Colonic mucosa (tissue), 4 donors: ENCODE results near the gene C8G. TPM values are rescaled to one million over a fixed set of nuclear protein-coding genes. Genes with fewer than 3 reads are reported as not detected.

Experiments
- DNase-seq: peaks from one replicate; pipeline ENCODE4 v3.0.0-alpha.2; 2020
- H3K27ac ChIP-seq: fragments of 200-600 bp; one replicate; pipeline ENCODE4 v1.8.0; 2021
- H3K27me3 ChIP-seq: fragments of 200-600 bp; one replicate; pipeline ENCODE4 v1.8.0; 2021
- H3K36me3 ChIP-seq: fragments of 200-600 bp; one replicate; pipeline ENCODE4 v1.8.0; 2021
- H3K4me1 ChIP-seq: fragments of 200-600 bp; one replicate; pipeline ENCODE4 v1.8.0; 2021; ENCODE audit warnings: mild to moderate bottlenecking
- H3K4me3 ChIP-seq: fragments of 200-600 bp; one replicate; pipeline ENCODE4 v1.8.0; 2021
- H3K9ac ChIP-seq, 2 donors: one replicate each; pipeline ENCODE4 v1.7.0; 2013; ENCODE audit warnings: control low read depth in 2 of 2, low read depth in 2 of 2, low read length in 2 of 2
- H3K9me3 ChIP-seq: fragments of 200-600 bp; one replicate; pipeline ENCODE4 v1.8.0; 2021
- intact Hi-C: fragments of 100-400 bp; cut with DNase I; formaldehyde crosslinking; loops from one replicate; pipeline ENCODE4 v1.14.1; 2022
- total RNA-seq, 2 donors: library from RNA; stranded (reverse); fragmentation: NEBNext Ultra II Directional in 1 of 2; extraction: Animal tissue kit (Norgen Biotek cat#: 25700) in 1 of 2; gene quantifications; one replicate each; pipeline ENCODE4 v1.2.1, GENCODE V29; 2021
- TF ChIP-seq, protein P1 (sequence below): fragments of 200-600 bp; IDR thresholded peaks from one replicate; pipeline ENCODE4 v1.8.0; 2022; ENCODE audit warnings: antibody characterized with exemption, mild to moderate bottlenecking
- donor health status: healthy.
- donor health status: DM: no; HTN: no; CAD: no.
- donor health status: DM: no; HTN: no; CAD: no.

C8G gene
- total RNA-seq, 2 donors from 2014 or later: 5.3 to 11.9 TPM

GRCh38 chr9:136961279-136962065 lies 16.4 kb downstream of the C8G start:
- H3K27me3 ChIP-seq: no peaks in the 10 kb centered on the region
- TF ChIP-seq, protein P1, sequence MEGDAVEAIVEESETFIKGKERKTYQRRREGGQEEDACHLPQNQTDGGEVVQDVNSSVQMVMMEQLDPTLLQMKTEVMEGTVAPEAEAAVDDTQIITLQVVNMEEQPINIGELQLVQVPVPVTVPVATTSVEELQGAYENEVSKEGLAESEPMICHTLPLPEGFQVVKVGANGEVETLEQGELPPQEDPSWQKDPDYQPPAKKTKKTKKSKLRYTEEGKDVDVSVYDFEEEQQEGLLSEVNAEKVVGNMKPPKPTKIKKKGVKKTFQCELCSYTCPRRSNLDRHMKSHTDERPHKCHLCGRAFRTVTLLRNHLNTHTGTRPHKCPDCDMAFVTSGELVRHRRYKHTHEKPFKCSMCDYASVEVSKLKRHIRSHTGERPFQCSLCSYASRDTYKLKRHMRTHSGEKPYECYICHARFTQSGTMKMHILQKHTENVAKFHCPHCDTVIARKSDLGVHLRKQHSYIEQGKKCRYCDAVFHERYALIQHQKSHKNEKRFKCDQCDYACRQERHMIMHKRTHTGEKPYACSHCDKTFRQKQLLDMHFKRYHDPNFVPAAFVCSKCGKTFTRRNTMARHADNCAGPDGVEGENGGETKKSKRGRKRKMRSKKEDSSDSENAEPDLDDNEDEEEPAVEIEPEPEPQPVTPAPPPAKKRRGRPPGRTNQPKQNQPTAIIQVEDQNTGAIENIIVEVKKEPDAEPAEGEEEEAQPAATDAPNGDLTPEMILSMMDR: no peak
- no peak overlapping the region for H3K9ac ChIP-seq
- H3K36me3 ChIP-seq: no peaks in the 10 kb centered on the region
- no peak overlapping the region for H3K27ac ChIP-seq
- intact Hi-C loops: no loop called here
- H3K4me1 ChIP-seq: no peaks in the 10 kb centered on the region
- H3K9me3 ChIP-seq: no peaks in the 10 kb centered on the region
- DNase-seq: no peak
- no peak overlapping the region for H3K4me3 ChIP-seq

DNA sequence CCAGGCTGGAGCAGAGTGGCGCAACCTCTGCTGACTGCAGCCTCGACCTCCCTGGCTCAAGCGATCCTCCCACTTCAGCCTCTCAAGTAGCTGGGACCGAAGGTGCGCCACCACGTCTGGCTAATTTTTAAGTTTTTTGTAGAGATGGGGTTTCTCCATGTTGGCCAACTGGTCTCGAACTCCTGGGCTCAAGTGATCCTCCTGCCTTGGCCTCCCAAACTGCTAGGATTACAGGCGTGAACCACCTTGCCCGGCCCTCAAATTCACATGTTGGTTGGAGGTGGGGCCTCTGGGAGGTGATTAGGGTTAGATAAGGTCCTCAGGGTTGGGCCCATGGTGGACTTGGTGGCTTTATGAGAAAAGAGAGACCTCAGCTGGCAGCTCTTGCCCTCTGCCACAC lies 17.1 kb downstream of the C8G start:
- no peaks in the 10 kb centered on the region for H3K27me3 ChIP-seq
- H3K9me3 ChIP-seq: no peaks in the 10 kb centered on the region
- no peaks in the 10 kb centered on the region for H3K4me1 ChIP-seq
- H3K9ac ChIP-seq: no peak overlapping the region
- no peak overlapping the region for H3K4me3 ChIP-seq
- intact Hi-C loops: no loop called here
- no peak overlapping the region for H3K27ac ChIP-seq
- TF ChIP-seq, protein P1: no peak
- no peaks in the 10 kb centered on the region for H3K36me3 ChIP-seq
- DNase-seq: no peak

GRCh38 chr9:136962701-136963248 lies 17.7 kb downstream of the C8G start:
- intact Hi-C loops: no loop called here
- H3K27me3 ChIP-seq: no peaks in the 10 kb centered on the region
- H3K27ac ChIP-seq: no peak overlapping the region
- H3K4me1 ChIP-seq: no peaks in the 10 kb centered on the region
- no peaks in the 10 kb centered on the region for H3K9me3 ChIP-seq
- no peak overlapping the region for H3K9ac ChIP-seq
- H3K4me3 ChIP-seq: no peak overlapping the region
- DNase-seq: no peak
- TF ChIP-seq, protein P1: no peak
- H3K36me3 ChIP-seq: no peaks in the 10 kb centered on the region

DNA sequence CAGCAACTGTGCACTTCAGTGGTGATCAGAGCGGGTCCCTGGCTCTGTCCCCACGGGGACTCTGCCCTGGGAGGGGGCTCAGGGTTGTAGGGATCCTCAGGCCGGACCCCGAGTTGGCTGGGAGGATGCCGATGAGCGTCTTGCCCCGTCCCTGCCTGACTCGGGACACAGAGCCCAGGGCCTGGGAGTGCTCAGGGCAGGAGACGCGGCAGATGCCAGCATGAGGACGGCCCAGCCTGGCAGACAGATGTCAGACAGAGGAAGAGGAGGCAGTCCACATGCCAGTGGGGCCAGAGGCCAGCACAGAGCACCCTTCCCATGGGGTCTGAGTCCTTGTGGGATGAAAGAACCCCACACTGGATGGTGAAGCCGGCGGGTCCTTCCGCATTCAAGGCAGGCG lies 18.3 kb downstream of the C8G start:
- TF ChIP-seq, protein P1: no peak
- no peaks in the 10 kb centered on the region for H3K36me3 ChIP-seq
- H3K27me3 ChIP-seq: no peaks in the 10 kb centered on the region
- DNase-seq: no peak
- no peaks in the 10 kb centered on the region for H3K9me3 ChIP-seq
- H3K9ac ChIP-seq: no peak overlapping the region
- H3K4me1 ChIP-seq: no peaks in the 10 kb centered on the region
- no peak overlapping the region for H3K27ac ChIP-seq
- intact Hi-C loops: no loop called here
- no peak overlapping the region for H3K4me3 ChIP-seq

- H3K36me3 ChIP-seq: no peaks in the 10 kb centered on the region
- H3K27me3 ChIP-seq: no peaks in the 10 kb centered on the region
- intact Hi-C loops: no loop called here
- TF ChIP-seq, protein P1: no peak
- H3K27ac ChIP-seq: no peak overlapping the region
- no peaks in the 10 kb centered on the region for H3K9me3 ChIP-seq
- H3K4me1 ChIP-seq: no peaks in the 10 kb centered on the region
- DNase-seq: no peak
- no peak overlapping the region for H3K9ac ChIP-seq
- H3K4me3 ChIP-seq: no peak overlapping the region
Observed at GRCh38 chr9:136963751-136964150, 18.7 kb downstream of the C8G start.
